Left lung (tissue), 10 donors: ENCODE data around the gene POFUT1. TPM values are rescaled to one million over a fixed set of nuclear protein-coding genes. Genes with fewer than 3 reads are reported as not detected.
A peak's percentile ranks its signal among the peaks of the same experiment; 100 is the strongest.

ENCODE experiments used
- ATAC-seq: fragments of 200-7000 bp; cut with Tn5 transposase; one replicate; pipeline ENCODE4 v1.9.1; 2020; ENCODE audit warnings: moderate library complexity
- DNase-seq, 4 donors: peaks; one replicate each; pipeline ENCODE4 v3.0.0-alpha.2; 2013 to 2020
- H3K27ac ChIP-seq, 2 donors: fragments of 200-600 bp; sonication (generic) in 1 of 2; one replicate each; pipeline versions ENCODE4 v1.5.0 to v1.8.0; 2020 to 2021
- H3K27me3 ChIP-seq, 2 donors: fragments of 200-600 bp; sonication (generic) in 1 of 2; one replicate each; pipeline versions ENCODE4 v1.5.0 to v1.8.0; 2020 to 2021
- H3K36me3 ChIP-seq, 2 donors: fragments of 200-600 bp; sonication (generic) in 1 of 2; one replicate each; pipeline versions ENCODE4 v1.5.0 to v1.8.0; 2020 to 2021
- H3K4me1 ChIP-seq, 2 donors: fragments of 200-600 bp; one replicate each; pipeline ENCODE4 v1.8.0; 2021
- H3K4me3 ChIP-seq, 2 donors: fragments of 200-600 bp; sonication (generic) in 1 of 2; one replicate each; pipeline versions ENCODE4 v1.5.0 to v1.8.0; 2020 to 2021; ENCODE audit warnings: mild to moderate bottlenecking in 1 of 2
- H3K9me3 ChIP-seq, 2 donors: fragments of 200-600 bp; sonication (generic) in 1 of 2; one replicate each; pipeline versions ENCODE4 v1.5.0 to v1.8.0; 2020 to 2021
- intact Hi-C, 2 donors: fragments of 100-400 bp; cut with DNase I; formaldehyde crosslinking; loops; one replicate each; pipeline versions ENCODE4 v1.11.2 to v1.14.2; 2022
- polyA plus RNA-seq, 6 donors: library from polyadenylated mRNA; unstranded; fragments of 120-200 nt; gene quantifications; one replicate each; pipeline ENCODE4 v1.2.1, GENCODE V29; 2013; ENCODE audit not compliant: insufficient read length in 6 of 6
- total RNA-seq, 2 donors: library from RNA; stranded (reverse); fragmentation: NEBNext Ultra II Directional; extraction: Animal tissue kit (Norgen Biotek cat#: 25700); gene quantifications; one replicate each; pipeline ENCODE4 v1.2.1, GENCODE V29; 2021
- TF ChIP-seq, protein P1 (sequence below), 2 donors: fragments of 200-600 bp; sonication (generic) in 1 of 2; IDR thresholded peaks; one replicate each; pipeline versions ENCODE4 v1.5.0 to v1.8.0; 2021; ENCODE audit warnings: antibody characterized with exemption in 2 of 2
- donor health status: DM: no; HTN: yes; CAD: no.
- donor health status: DM: no; HTN: no; CAD: no.

POFUT1 gene
- total and polyA plus RNA-seq, 8 donors, result 29.2 to 42.2 (median 36.6) TPM

- no peak for ATAC-seq
- Histone ChIP-seq H3K4me3 (no peak overlapping the region), H3K27me3 (no peaks in the 10 kb centered on the region), H3K4me1 (peaks cover 13 to 60% of the 10 kb centered on the region in 2 donors), H3K27ac (no peak overlapping the region), H3K9me3 (no peaks in the 10 kb centered on the region), H3K36me3 (peaks cover 0 to 68% of the 10 kb centered on the region in 2 donors)
- TF ChIP-seq, protein P1, sequence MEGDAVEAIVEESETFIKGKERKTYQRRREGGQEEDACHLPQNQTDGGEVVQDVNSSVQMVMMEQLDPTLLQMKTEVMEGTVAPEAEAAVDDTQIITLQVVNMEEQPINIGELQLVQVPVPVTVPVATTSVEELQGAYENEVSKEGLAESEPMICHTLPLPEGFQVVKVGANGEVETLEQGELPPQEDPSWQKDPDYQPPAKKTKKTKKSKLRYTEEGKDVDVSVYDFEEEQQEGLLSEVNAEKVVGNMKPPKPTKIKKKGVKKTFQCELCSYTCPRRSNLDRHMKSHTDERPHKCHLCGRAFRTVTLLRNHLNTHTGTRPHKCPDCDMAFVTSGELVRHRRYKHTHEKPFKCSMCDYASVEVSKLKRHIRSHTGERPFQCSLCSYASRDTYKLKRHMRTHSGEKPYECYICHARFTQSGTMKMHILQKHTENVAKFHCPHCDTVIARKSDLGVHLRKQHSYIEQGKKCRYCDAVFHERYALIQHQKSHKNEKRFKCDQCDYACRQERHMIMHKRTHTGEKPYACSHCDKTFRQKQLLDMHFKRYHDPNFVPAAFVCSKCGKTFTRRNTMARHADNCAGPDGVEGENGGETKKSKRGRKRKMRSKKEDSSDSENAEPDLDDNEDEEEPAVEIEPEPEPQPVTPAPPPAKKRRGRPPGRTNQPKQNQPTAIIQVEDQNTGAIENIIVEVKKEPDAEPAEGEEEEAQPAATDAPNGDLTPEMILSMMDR (IDR thresholded peaks at IDR 0.05), result no peak
- DNase-seq, result no peak
- intact Hi-C loops, result no loop called here
Observed at GRCh38 chr20:32229251-32229747, 21.6 kb downstream of the POFUT1 start.

GRCh38 chr20:32230707-32231106 is 23.0 kb downstream of the POFUT1 start:
- Histone ChIP-seq H3K36me3 (peaks cover 0 to 77% of the 10 kb centered on the region in 2 donors), H3K27me3 (no peaks in the 10 kb centered on the region), H3K9me3 (no peaks in the 10 kb centered on the region), H3K4me1 (peaks cover 13 to 68% of the 10 kb centered on the region in 2 donors), H3K4me3 (no peak overlapping the region), H3K27ac (no peak overlapping the region)
- TF ChIP-seq, protein P1 (IDR thresholded peaks at IDR 0.05), result no peak
- ATAC-seq (no peak), DNase-seq (no peak)
- intact Hi-C loops, result no loop called here

- ATAC-seq (no peak), DNase-seq (no peak)
- H3K27ac ChIP-seq, result peak overlapping the region in 1 of 2 donors; percentile 71
- H3K27me3 ChIP-seq, result no peaks in the 10 kb centered on the region
- no peak overlapping the region for H3K4me3 ChIP-seq
- intact Hi-C loops, result no loop called here
- peaks cover 13 to 66% of the 10 kb centered on the region in 2 donors for H3K4me1 ChIP-seq
- TF ChIP-seq, protein P1 (IDR thresholded peaks at IDR 0.05), result no peak
- H3K9me3 ChIP-seq, result no peaks in the 10 kb centered on the region
- H3K36me3 ChIP-seq, result peaks cover 0 to 82% of the 10 kb centered on the region in 2 donors
Observed at GRCh38 chr20:32231245-32231644, 23.6 kb downstream of the POFUT1 start.

DNA sequence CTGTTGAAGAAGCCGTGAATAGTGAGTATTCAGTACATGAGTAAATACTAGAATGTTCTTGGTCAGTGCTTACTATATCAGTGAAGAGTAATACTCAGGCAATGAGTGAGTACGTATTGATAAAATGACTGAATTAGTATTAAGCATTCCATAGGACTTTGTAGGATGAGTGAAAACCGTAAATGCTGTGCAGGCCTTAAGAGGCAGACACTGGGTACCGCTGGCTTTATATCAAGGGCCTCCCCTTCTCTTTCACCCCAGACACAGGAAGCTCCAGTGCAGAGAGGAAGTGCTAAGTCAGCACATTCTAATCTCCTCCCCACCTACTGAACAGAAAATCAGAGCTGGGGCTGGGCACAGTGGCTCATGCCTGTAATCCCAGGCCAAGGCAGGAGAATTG is 24.2 kb downstream of the POFUT1 start:
- DNase-seq, result no peak
- TF ChIP-seq, protein P1 (IDR thresholded peaks at IDR 0.05), result no peak

DNA sequence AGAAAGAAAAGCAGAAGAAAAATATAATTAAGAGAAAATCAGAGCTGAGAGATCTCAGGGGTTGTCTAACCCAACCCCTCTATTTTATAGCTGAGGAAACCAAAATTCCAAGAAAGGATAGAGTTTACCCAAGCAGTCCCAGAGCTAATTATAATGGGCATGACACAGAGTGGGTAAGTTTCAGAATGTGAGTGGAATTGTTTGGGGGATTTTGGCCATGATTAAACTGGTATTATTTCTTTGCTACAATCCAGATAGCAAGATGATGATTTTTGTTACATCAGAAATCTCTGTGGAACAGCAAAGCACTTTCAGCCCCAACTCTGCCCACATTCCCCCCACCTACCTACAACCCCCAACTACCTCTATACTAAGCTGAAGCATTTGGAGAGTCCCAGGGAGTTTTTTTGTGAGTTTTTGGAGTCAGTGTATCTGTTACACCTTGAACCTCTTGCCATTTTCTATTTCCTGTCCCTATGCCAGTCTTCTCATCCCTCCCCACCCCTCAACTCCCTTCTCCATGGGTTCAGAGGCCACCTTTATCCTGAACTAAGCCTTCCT is 24.7 kb downstream of the POFUT1 start:
- no peak for ATAC-seq
- Histone ChIP-seq H3K27me3 (no peaks in the 10 kb centered on the region), H3K4me3 (no peak overlapping the region), H3K27ac (peak overlapping the region in 1 of 2 donors; percentile 71), H3K9me3 (no peaks in the 10 kb centered on the region), H3K4me1 (peaks cover 6 to 55% of the 10 kb centered on the region in 2 donors), H3K36me3 (peaks cover 0 to 92% of the 10 kb centered on the region in 2 donors)
- TF ChIP-seq, protein P1 (IDR thresholded peaks at IDR 0.05), result no peak
- intact Hi-C loops, result no loop called here
- no peak for DNase-seq

More for the DNA sequence above, 24.2 kb downstream of the POFUT1 start:
- intact Hi-C loops, result no loop called here
- Histone ChIP-seq H3K9me3 (no peaks in the 10 kb centered on the region), H3K27me3 (no peaks in the 10 kb centered on the region), H3K36me3 (peaks cover 0 to 87% of the 10 kb centered on the region in 2 donors), H3K27ac (peak overlapping the region in 1 of 2 donors; percentile 71), H3K4me1 (peaks cover 12 to 60% of the 10 kb centered on the region in 2 donors), H3K4me3 (no peak overlapping the region)
- peak; percentile 37 for ATAC-seq
